ENCODE results near the gene CYRIA. TPM values are rescaled to one million over a fixed set of nuclear protein-coding genes. Genes with fewer than 3 reads are reported as not detected.

CYRIA gene
- polyA plus RNA-seq, 2 of the 4 experiments (the other 2 are of a cell fraction), result 0.01 to 0.08 TPM

- POLR2A ChIA-PET, result no interaction called here
- H3K4me3 ChIP-seq, result no peak overlapping the region
These were observed 1.4 kb downstream of the CYRIA start for GRCh38 chr2:16664052-16664731.

GRCh38 chr2:16663121-16663905 is 2.3 kb downstream of the CYRIA start:
- Histone ChIP-seq H3K4me2 (no peak overlapping the region), H3K4me3 (no peak overlapping the region), H3K9me3 (no peaks in the 10 kb centered on the region), H3K4me1 (no peaks in the 10 kb centered on the region), H3K27ac (no peak overlapping the region)
- TF ChIP-seq POLR2AphosphoS2 (conservative IDR thresholded peaks at IDR 0.05; ENCODE audit: low read length) (no peak), PBX3 (IDR thresholded peaks at IDR 0.05) (no peak), GATA3 (IDR thresholded peaks at IDR 0.05; ENCODE audit: borderline replicate concordance) (no peak)
- WGBS (ENCODE audit: missing lambda C conversion rate), result 55% methylated on average over 4 of the region's 4 CpGs
- POLR2A ChIA-PET, result no interaction called here
- ATAC-seq (no peak), DNase-seq (ENCODE audit: low read depth in 1 of 2, low spot score in 1 of 2) (no peak), FAIRE-seq (no peak)
- CTCF ChIA-PET, result interaction anchor here (0.9 to 2.3 kb wide), 4 partner anchors 9 to 94 kb away, joined by 3 to 5 read pairs (median 4); no protein-coding TSS in a partner anchor

More at GRCh38 chr2:16664052-16664731, 1.4 kb downstream of the CYRIA start:
- H3K27ac ChIP-seq, result no peak overlapping the region
- no peaks in the 10 kb centered on the region for H3K9me3 ChIP-seq
- WGBS (ENCODE audit: missing lambda C conversion rate), result 58% methylated on average over 9 of the region's 9 CpGs
- no peak overlapping the region for H3K4me2 ChIP-seq
- FAIRE-seq (no peak), DNase-seq (ENCODE audit: low read depth in 1 of 2, low spot score in 1 of 2) (peak in 1 of 2 experiments; percentile 34), ATAC-seq (no peak; a peak in 1 of 6 replicates)
- CTCF ChIA-PET, result interaction anchor here (1.0 to 2.3 kb wide), 2 partner anchors 10 to 55 kb away, joined by 5 read pairs; no protein-coding TSS in a partner anchor
- TF ChIP-seq REST (IDR thresholded peaks at IDR 0.05) (no peak), RAD21 (conservative IDR thresholded peaks at IDR 0.05 in 1 of 2, IDR thresholded peaks at IDR 0.05 in 1 of 2) (no peak), TFCP2L1 (CRISPR knock-in tag; IDR thresholded peaks at IDR 0.05) (no peak), ESRRA (IDR thresholded peaks at IDR 0.05; ENCODE audit: borderline replicate concordance, low read length) (no peak), ZSCAN20 (CRISPR knock-in tag; IDR thresholded peaks at IDR 0.05) (no peak), HOXA7 (CRISPR knock-in tag; IDR thresholded peaks at IDR 0.05) (no peak), FOSL2 (IDR thresholded peaks at IDR 0.05) (no peak), FOSL2 (CRISPR knock-in tag; IDR thresholded peaks at IDR 0.05) (no peak), FOSB (CRISPR knock-in tag; IDR thresholded peaks at IDR 0.05) (no peak), RNF2 (IDR thresholded peaks at IDR 0.05; ENCODE audit: borderline replicate concordance, low read depth) (no peak), RFX5 (IDR thresholded peaks at IDR 0.05) (no peak), HDAC2 (IDR thresholded peaks at IDR 0.05) (no peak), CBX2 (IDR thresholded peaks at IDR 0.05; ENCODE audit: borderline replicate concordance, low read depth) (no peak), GATA3 (IDR thresholded peaks at IDR 0.05; ENCODE audit: borderline replicate concordance) (no peak), ZFP36 (IDR thresholded peaks at IDR 0.05; ENCODE audit: borderline replicate concordance, partially characterized antibody) (no peak), SMC3 (IDR thresholded peaks at IDR 0.05) (no peak), BHLHE40 (IDR thresholded peaks at IDR 0.05; ENCODE audit: low read depth, low read length) (no peak), MAX (IDR thresholded peaks at IDR 0.05) (no peak), PBX3 (IDR thresholded peaks at IDR 0.05) (no peak), RCOR1 (IDR thresholded peaks at IDR 0.05; ENCODE audit: low read depth, low read length) (no peak)
- H3K4me1 ChIP-seq, result no peaks in the 10 kb centered on the region
